Kasumi-1 (cell line): Measurements from ENCODE around the gene PSMD7.
A peak's percentile ranks its signal among the peaks of the same experiment; 100 is the strongest.
"Not testable (repeated sequence)": the region's sequence is repeated elsewhere in the genome, so short reads cannot be mapped to it uniquely, and the experiment has no call there.

ENCODE experiments used
- DNase-seq, 2 experiments: peaks; one replicate each; lab custom pipeline; 2025; lab: John Stamatoyannopoulos, UW

The PSMD7 gene

DNA sequence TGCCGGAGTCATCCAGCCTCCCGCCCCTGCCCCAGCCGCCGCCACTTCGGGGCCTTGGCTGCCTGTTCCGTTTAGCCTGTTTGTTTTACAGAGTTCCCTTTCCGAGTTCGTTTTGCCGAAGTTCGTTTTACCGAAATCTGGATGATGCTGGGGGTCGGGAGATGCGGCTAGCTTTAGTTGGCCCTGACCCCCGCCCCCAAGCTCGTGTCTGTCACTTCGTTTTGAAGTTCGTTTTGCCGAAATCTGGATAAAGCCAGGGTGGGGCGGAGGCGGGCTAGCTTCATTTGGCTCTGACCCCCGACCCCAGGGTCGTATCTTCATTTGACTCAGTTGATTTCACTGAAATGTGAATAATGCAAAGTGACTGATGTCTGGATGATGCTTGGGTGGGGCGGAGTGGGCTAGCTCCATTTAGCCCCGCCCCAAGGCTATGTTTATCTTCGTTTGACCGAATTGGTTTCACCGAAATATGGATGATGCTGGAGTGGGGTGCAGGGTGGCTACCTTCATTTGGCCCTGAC lies 591 bp downstream of the PSMD7 start:
- peak in 1 of 2 experiments; percentile 17 for DNase-seq

- no peak for DNase-seq
These were observed 1.5 kb downstream of the PSMD7 start for GRCh38 chr16:74298104-74298503.

GRCh38 chr16:74302341-74302740 lies 5.7 kb downstream of the PSMD7 start:
- DNase-seq, result no peak

DNA sequence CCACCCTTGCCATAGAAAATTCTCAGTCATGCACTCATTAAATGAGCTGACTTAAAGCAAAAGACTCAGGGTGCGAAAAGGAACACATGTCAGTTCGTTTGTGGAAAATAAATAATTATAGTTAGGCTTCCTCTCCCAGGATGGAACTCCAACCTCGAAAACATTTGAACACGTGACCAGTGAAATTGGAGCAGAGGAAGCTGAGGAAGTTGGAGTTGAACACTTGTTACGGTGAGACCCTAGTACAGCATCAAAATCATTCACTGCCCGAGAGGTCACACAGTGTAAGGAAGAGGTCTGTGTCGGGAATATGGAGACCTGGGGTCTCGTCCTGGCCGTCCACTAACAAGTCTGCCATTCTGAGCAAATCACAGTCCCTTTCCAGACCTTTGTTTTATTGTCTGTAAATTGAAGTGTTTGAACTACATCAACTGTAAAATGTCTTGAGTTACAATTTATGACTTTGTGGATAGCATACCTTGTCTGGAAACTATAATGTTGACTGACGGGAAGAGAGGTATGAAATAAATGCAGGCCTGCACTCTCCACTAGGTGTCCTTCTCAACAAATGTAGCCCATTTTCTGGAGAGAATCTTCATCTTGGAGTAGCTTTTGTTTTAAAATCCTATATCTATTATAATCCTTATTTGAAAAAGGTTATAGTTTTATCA lies 7.7 kb downstream of the PSMD7 start:
- DNase-seq, result peak; percentile 44 to 63

DNA sequence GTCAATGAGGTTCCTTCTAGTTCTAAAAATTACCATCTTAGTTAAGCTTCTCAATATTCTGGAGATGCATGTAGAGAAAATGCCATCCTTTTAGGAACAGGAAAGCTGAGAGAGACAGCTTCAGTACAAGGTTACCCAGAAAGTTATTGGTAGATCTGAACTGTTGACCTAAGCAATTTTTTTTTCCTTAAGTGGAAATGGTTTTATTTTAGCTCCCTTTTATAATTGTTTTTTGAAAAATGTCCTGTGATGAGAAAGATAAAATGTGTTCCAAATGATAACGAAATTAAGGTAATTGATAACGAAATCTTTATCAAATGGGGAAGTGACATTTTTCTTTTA lies 8.2 kb downstream of the PSMD7 start:
- no peak for DNase-seq

DNA sequence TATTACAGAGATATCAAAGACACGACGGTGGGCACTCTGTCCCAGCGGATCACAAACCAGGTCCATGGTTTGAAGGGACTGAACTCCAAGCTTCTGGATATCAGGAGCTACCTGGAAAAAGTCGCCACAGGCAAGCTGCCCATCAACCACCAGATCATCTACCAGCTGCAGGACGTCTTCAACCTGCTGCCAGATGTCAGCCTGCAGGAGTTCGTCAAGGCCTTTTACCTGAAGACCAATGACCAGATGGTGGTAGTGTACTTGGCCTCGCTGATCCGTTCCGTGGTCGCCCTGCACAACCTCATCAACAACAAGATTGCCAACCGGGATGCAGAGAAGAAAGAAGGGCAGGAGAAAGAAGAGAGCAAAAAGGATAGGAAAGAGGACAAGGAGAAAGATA lies 8.7 kb downstream of the PSMD7 start:
- DNase-seq, result no peak

- no peak for DNase-seq
These were observed 9.6 kb downstream of the PSMD7 start for GRCh38 chr16:74305978-74306784.

GRCh38 chr16:74307383-74307782 lies 10.8 kb downstream of the PSMD7 start:
- no peak for DNase-seq

DNA sequence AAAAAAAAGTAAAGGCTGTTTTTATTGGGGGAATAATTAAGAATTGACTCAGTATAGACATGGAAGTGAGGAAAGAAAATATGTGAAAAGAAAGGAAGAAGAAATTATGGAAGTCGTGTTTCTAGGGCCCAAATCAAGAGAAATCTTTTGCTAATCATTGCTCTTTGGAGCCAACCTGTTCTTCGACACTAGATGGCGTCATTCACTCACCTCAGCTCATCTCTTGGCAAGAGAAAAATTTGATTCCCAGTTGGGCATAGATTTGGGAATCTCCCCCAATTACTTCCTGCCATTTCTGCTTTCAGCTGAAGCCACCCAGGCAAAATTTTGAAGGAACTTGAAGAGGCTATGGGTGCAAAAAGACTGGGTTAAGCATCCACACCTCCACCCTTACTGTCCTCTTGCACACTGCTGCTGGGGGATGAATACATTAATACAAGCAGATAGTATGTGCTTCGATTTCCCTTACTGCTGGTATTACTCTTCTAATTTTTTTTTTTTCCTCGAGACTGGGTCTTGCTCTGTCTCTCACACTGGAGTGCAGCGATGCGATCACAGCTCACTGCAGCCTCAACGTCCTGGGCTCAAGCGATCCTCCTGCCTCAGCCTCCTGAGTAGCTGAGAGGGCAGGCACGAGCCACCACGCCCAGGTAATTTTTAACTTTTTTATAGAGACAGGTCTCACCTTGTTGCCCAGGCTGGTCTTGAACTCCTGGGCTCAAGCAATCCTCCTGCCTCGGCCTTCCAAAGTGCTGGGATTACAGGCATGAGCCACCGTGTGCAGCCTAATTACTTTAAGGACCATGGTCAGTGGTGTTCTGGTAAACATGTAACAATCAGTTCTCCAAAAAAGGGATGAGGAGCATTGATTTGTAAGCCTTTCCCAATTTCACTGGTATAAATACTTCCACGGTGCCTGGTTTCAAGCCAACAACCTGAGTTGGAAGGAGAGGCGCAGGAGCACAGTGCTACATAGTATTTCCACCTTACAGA lies 13.5 kb downstream of the PSMD7 start:
- peak; percentile 54 to 62 for DNase-seq

- no peak for DNase-seq
These were observed 18.4 kb downstream of the PSMD7 start for GRCh38 chr16:74315059-74315458.

- no peak for DNase-seq
These were observed 24.1 kb downstream of the PSMD7 start for GRCh38 chr16:74320707-74321106.

GRCh38 chr16:74321356-74321755 lies 24.7 kb downstream of the PSMD7 start:
- no peak for DNase-seq

- DNase-seq, result no peak
These were observed 25.7 kb downstream of the PSMD7 start for GRCh38 chr16:74322301-74322710.

DNA sequence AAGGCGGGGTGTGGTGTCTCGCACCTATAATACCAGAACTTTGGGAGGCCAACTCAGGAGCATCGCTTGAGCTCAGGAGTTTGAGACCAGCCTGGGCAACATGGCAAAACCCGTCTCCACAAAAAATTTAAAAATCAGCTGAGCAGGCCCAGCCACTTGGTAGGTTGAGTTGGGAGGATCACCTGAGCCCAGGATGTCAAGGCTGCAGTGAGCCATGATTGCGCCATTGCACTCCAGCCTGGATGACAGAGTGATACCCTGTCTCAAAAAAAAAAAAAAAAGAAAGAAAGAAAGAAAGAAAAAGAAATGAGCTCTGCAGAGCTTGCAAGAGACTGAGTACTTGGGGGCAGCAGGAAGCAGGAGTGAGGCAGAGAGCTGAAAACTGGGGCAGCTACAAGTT lies 28.2 kb downstream of the PSMD7 start:
- DNase-seq, result not testable (repeated sequence)

- no peak for DNase-seq
These were observed 29.0 kb downstream of the PSMD7 start for GRCh38 chr16:74325641-74326040.

- not testable (repeated sequence) for DNase-seq
These were observed 31.7 kb downstream of the PSMD7 start for GRCh38 chr16:74328346-74328745.

DNA sequence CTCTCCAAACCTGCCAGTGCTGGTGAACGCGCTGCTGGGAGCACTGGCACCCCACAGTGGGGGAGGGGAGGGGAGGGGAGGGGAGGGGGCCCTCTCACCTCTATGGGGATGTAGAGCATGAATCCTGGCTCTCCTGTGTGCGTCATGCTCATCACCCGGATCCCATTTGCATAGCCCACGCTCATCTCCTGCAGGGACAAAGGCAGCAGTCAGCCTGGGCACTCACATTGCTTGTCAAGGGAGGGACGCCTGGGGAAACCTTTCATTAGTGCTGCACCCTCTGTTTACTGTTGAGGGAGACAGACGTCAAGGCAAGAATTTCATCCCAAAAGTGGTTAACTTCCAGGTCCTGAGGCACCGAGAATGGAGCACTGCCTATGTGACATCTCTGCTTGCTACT lies 35.9 kb downstream of the PSMD7 start:
- not testable (repeated sequence) for DNase-seq

DNA sequence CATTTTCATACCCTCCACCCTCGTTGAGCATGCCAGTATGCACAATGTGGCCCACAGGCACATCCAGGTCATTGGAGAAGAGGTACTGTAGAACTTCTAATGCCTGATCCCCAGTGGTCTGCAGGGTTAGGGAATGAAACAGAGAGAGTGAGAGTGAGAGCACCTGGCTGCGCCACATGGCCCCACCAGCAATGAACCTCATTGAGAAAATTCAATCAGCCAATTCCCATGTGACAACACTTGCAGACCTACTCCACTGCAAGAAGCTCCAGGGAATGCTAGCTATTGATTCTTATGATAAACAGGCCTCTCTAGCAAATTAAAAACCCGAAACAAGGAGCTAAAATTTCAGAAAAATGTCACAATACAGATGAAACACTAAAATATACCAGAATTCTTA lies 40.9 kb downstream of the PSMD7 start:
- DNase-seq, result not testable (repeated sequence)

DNA sequence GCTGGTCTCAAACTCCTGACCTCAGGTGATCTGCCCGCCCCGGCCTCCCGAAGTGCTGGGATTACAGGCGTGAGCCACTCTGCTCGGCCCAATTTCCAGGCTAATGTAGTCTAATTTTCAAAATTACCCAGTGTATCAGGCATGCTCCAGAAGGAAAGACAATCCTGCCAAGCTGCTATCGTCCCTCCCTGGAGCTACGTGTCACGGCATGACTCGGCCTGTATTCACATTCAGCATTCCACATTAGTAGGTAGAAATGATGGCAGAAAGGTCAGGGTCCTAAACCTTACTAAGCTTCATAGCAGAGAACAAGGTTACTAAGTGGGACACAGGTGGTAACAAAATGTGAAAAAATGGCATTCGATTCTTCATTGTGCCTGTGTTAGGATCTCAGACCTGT lies 42.6 kb downstream of the PSMD7 start:
- DNase-seq, result not testable (repeated sequence)

- DNase-seq, result not testable (repeated sequence)
These were observed 56.4 kb downstream of the PSMD7 start for GRCh38 chr16:74353038-74353437.
